ENCODE results near the gene RGL1.

DNA sequence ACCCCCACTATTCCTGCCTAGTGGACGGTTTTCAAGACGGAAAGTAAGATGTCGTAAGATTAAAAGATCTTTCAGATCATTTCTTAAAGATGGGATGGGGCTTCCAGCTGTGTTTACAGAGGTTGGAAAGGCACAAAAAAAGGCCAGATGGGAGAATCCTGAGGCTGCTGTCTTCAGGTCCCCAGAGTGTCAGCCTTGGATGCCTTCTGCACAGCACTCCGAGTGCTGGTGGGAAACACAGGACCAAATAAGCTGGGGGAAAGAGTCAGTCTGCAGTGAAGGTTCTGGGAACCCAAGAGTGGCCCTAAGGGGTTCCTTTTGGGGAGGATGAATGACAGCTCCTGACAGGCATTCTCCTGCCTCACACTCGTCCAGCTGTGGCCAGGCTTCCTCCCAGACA lies 136.1 kb downstream of the RGL1 start:
- no peak for TF ChIP-seq POLR2A (IDR thresholded peaks at IDR 0.05)
- TF ChIP-seq, protein P1, sequence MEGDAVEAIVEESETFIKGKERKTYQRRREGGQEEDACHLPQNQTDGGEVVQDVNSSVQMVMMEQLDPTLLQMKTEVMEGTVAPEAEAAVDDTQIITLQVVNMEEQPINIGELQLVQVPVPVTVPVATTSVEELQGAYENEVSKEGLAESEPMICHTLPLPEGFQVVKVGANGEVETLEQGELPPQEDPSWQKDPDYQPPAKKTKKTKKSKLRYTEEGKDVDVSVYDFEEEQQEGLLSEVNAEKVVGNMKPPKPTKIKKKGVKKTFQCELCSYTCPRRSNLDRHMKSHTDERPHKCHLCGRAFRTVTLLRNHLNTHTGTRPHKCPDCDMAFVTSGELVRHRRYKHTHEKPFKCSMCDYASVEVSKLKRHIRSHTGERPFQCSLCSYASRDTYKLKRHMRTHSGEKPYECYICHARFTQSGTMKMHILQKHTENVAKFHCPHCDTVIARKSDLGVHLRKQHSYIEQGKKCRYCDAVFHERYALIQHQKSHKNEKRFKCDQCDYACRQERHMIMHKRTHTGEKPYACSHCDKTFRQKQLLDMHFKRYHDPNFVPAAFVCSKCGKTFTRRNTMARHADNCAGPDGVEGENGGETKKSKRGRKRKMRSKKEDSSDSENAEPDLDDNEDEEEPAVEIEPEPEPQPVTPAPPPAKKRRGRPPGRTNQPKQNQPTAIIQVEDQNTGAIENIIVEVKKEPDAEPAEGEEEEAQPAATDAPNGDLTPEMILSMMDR (IDR thresholded peaks at IDR 0.05), result no peak
